WTC11 (cell line): Measurements from ENCODE around the gene RGS14. TPM values are rescaled to one million over a fixed set of nuclear protein-coding genes. Genes with fewer than 3 reads are reported as not detected.
A peak's percentile ranks its signal among the peaks of the same experiment; 100 is the strongest.

ENCODE experiments used
- ATF1 ChIP-seq: sonication (generic); formaldehyde crosslinking; IDR thresholded peaks from 2 replicates; pipeline ENCODE4 v1.8.1; 2023; ENCODE audit warnings: mild to moderate bottlenecking, moderate library complexity, missing genetic modification reagents
- E2F1 ChIP-seq: sonication (generic); formaldehyde crosslinking; IDR thresholded peaks from 2 replicates; pipeline ENCODE4 v1.8.0; 2022; ENCODE audit warnings: mild to moderate bottlenecking, missing genetic modification reagents
- ELF4 ChIP-seq: sonication (generic); formaldehyde crosslinking; IDR thresholded peaks from 2 replicates; pipeline ENCODE4 v1.8.1; 2022; ENCODE audit warnings: low read depth, mild to moderate bottlenecking, moderate library complexity, missing genetic modification reagents
- ESRRA ChIP-seq: sonication (generic); formaldehyde crosslinking; IDR thresholded peaks from 2 replicates; pipeline ENCODE4 v1.8.1; 2022; ENCODE audit warnings: mild to moderate bottlenecking, missing genetic modification reagents, borderline replicate concordance
- FOXJ3 ChIP-seq: sonication (generic); formaldehyde crosslinking; IDR thresholded peaks from 2 replicates; pipeline ENCODE4 v1.9.0; 2021; ENCODE audit warnings: missing genetic modification reagents, mild to moderate bottlenecking, borderline replicate concordance
- FOXP1 ChIP-seq: sonication (generic); formaldehyde crosslinking; IDR thresholded peaks from 2 replicates; pipeline ENCODE4 v1.8.0; 2022; ENCODE audit warnings: missing genetic modification reagents, mild to moderate bottlenecking, moderate library complexity, borderline replicate concordance
- GABPB1 ChIP-seq: sonication (generic); formaldehyde crosslinking; IDR thresholded peaks from 2 replicates; pipeline ENCODE4 v1.8.1; 2023; ENCODE audit warnings: mild to moderate bottlenecking, missing genetic modification reagents
- GTF2I ChIP-seq: fragments of 250-450 bp; sonication (Bioruptor Pico); conservative IDR thresholded peaks from 2 replicates; pipeline ENCODE4 v1.4.0; 2021; ENCODE audit warnings: mild to moderate bottlenecking
- HMGA2 ChIP-seq: fragments of 250-450 bp; sonication (Bioruptor Pico); IDR thresholded peaks from 2 replicates; pipeline ENCODE4 v1.4.0; 2021; ENCODE audit warnings: mild to moderate bottlenecking, moderate library complexity
- MYBL2 ChIP-seq: sonication (generic); formaldehyde crosslinking; IDR thresholded peaks from 2 replicates; pipeline ENCODE4 v1.8.1; 2023; ENCODE audit warnings: mild to moderate bottlenecking, moderate library complexity, missing genetic modification reagents
- NFE2L1 ChIP-seq: sonication (generic); formaldehyde crosslinking; IDR thresholded peaks from 2 replicates; pipeline ENCODE4 v1.8.1; 2023; ENCODE audit warnings: missing genetic modification reagents
- NR3C1 ChIP-seq: sonication (generic); formaldehyde crosslinking; conservative IDR thresholded peaks from 2 replicates; pipeline ENCODE4 v1.8.1; 2023; ENCODE audit warnings: low read depth, mild to moderate bottlenecking, missing genetic modification reagents
- OVOL2 ChIP-seq: fragments of 250-450 bp; sonication (Bioruptor Pico); IDR thresholded peaks from 2 replicates; pipeline ENCODE4 v1.9.0; 2021; ENCODE audit warnings: mild to moderate bottlenecking, borderline replicate concordance
- SOX15 ChIP-seq: fragments of 250-450 bp; sonication (Bioruptor Pico); IDR thresholded peaks from 2 replicates; pipeline ENCODE4 v1.9.0; 2021; ENCODE audit warnings: mild to moderate bottlenecking
- ZBTB21 ChIP-seq: sonication (generic); formaldehyde crosslinking; IDR thresholded peaks from 2 replicates; pipeline ENCODE4 v1.8.1; 2023; ENCODE audit warnings: mild to moderate bottlenecking, missing genetic modification reagents, borderline replicate concordance
- ZMAT4 ChIP-seq: fragments of 250-450 bp; sonication (Bioruptor Pico); IDR thresholded peaks from 2 replicates; pipeline ENCODE4 v1.9.0; 2021; ENCODE audit warnings: mild to moderate bottlenecking
- ZNF121 ChIP-seq: sonication (generic); formaldehyde crosslinking; IDR thresholded peaks from 2 replicates; pipeline ENCODE4 v1.8.0; 2023; ENCODE audit warnings: missing genetic modification reagents
- ZNF219 ChIP-seq: sonication (generic); formaldehyde crosslinking; IDR thresholded peaks from 2 replicates; pipeline ENCODE4 v1.8.0; 2023; ENCODE audit warnings: missing genetic modification reagents, mild to moderate bottlenecking, borderline replicate concordance
- ZNF232 ChIP-seq: sonication (generic); formaldehyde crosslinking; IDR thresholded peaks from 2 replicates; pipeline ENCODE4 v1.8.0; 2022; ENCODE audit warnings: mild to moderate bottlenecking, missing genetic modification reagents
- ZNF317 ChIP-seq: sonication (generic); formaldehyde crosslinking; IDR thresholded peaks from 2 replicates; pipeline ENCODE4 v1.8.1; 2023; ENCODE audit warnings: low read depth, mild to moderate bottlenecking, moderate library complexity, missing genetic modification reagents, borderline replicate concordance
- ZNF423 ChIP-seq: fragments of 250-450 bp; sonication (Bioruptor Pico); IDR thresholded peaks from 2 replicates; pipeline ENCODE4 v2.1.2; 2022; ENCODE audit warnings: mild to moderate bottlenecking, moderate library complexity
- total RNA-seq: library from RNA; stranded (reverse); gene quantifications from 3 replicates; pipeline ENCODE4 v1.2.3, GENCODE V29; 2021
- TF ChIP-seq, protein P1 (sequence below): sonication (generic); formaldehyde crosslinking; IDR thresholded peaks from 2 replicates; pipeline ENCODE4 v1.8.0; 2023; ENCODE audit warnings: mild to moderate bottlenecking, missing genetic modification reagents
- TF ChIP-seq, protein P2 (sequence below): sonication (generic); formaldehyde crosslinking; IDR thresholded peaks from 2 replicates; pipeline ENCODE4 v1.8.1; 2023; ENCODE audit warnings: mild to moderate bottlenecking, missing genetic modification reagents, borderline replicate concordance
- TF ChIP-seq, protein P3 (sequence below): sonication (generic); formaldehyde crosslinking; IDR thresholded peaks from 2 replicates; pipeline ENCODE4 v1.8.1; 2022; ENCODE audit warnings: low read depth, missing genetic modification reagents, borderline replicate concordance
- TF ChIP-seq, protein P4 (sequence below): sonication (generic); formaldehyde crosslinking; IDR thresholded peaks from 2 replicates; pipeline ENCODE4 v1.8.1; 2023; ENCODE audit warnings: mild to moderate bottlenecking, moderate library complexity, missing genetic modification reagents
- TF ChIP-seq, protein P5 (sequence below): sonication (generic); formaldehyde crosslinking; IDR thresholded peaks from 2 replicates; pipeline ENCODE4 v1.8.0; 2023; ENCODE audit warnings: missing genetic modification reagents

RGS14 gene
- total RNA-seq, 1 experiment from 2014 or later, result 74.6 TPM

DNA sequence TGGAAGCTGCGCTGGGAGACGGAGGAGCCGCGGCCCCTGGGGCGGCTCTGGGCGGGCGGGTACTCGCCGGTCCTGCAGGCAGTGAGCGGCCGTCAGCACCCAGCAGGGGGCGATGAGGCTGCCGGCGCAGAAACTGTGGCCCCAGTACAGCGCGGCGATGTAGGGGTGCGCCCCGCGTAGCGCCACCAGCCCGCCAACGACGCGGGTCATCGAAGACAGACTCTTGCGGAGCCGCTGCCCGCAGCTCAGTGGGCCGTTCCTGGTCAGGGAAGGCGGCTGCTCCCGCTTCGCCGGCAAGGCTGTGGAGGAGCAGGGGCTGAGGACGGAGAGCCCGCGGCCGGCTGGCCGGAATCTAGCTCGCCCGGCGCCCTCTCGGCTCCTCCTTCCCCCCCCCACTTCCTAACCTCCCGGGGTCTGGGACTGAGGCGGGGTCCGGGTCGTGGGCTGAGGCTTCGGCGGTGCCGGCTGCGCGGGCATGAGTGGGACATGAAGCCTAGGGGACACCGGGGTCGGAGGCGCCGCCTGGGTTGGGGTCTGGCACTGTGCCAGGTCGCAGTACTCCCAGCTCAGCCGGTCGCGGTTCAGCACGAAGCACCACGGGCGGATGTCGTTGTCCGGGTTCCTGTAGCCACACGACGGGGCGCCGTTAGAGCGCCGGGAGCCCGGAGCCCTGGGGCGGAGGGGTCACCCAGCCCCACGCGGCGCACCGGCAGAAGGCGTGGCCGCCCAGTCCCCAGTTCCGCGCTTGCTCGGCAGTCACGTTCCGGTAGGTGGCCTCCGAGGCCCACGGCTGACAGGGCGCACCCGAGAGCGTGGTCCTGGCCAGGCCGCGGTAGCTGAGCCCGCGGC lies 46.3 kb downstream of the RGS14 start (continued):
- TF ChIP-seq, protein P1, sequence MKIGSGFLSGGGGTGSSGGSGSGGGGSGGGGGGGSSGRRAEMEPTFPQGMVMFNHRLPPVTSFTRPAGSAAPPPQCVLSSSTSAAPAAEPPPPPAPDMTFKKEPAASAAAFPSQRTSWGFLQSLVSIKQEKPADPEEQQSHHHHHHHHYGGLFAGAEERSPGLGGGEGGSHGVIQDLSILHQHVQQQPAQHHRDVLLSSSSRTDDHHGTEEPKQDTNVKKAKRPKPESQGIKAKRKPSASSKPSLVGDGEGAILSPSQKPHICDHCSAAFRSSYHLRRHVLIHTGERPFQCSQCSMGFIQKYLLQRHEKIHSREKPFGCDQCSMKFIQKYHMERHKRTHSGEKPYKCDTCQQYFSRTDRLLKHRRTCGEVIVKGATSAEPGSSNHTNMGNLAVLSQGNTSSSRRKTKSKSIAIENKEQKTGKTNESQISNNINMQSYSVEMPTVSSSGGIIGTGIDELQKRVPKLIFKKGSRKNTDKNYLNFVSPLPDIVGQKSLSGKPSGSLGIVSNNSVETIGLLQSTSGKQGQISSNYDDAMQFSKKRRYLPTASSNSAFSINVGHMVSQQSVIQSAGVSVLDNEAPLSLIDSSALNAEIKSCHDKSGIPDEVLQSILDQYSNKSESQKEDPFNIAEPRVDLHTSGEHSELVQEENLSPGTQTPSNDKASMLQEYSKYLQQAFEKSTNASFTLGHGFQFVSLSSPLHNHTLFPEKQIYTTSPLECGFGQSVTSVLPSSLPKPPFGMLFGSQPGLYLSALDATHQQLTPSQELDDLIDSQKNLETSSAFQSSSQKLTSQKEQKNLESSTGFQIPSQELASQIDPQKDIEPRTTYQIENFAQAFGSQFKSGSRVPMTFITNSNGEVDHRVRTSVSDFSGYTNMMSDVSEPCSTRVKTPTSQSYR (CRISPR knock-in tag), result no peak
- TF ChIP-seq, protein P2, sequence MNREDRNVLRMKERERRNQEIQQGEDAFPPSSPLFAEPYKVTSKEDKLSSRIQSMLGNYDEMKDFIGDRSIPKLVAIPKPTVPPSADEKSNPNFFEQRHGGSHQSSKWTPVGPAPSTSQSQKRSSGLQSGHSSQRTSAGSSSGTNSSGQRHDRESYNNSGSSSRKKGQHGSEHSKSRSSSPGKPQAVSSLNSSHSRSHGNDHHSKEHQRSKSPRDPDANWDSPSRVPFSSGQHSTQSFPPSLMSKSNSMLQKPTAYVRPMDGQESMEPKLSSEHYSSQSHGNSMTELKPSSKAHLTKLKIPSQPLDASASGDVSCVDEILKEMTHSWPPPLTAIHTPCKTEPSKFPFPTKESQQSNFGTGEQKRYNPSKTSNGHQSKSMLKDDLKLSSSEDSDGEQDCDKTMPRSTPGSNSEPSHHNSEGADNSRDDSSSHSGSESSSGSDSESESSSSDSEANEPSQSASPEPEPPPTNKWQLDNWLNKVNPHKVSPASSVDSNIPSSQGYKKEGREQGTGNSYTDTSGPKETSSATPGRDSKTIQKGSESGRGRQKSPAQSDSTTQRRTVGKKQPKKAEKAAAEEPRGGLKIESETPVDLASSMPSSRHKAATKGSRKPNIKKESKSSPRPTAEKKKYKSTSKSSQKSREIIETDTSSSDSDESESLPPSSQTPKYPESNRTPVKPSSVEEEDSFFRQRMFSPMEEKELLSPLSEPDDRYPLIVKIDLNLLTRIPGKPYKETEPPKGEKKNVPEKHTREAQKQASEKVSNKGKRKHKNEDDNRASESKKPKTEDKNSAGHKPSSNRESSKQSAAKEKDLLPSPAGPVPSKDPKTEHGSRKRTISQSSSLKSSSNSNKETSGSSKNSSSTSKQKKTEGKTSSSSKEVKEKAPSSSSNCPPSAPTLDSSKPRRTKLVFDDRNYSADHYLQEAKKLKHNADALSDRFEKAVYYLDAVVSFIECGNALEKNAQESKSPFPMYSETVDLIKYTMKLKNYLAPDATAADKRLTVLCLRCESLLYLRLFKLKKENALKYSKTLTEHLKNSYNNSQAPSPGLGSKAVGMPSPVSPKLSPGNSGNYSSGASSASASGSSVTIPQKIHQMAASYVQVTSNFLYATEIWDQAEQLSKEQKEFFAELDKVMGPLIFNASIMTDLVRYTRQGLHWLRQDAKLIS (CRISPR knock-in tag), result no peak
- TF ChIP-seq SOX15 (CRISPR knock-in tag) (no peak), NFE2L1 (no peak), FOXP1 (CRISPR knock-in tag) (peak; percentile 5), ZBTB21 (CRISPR knock-in tag) (no peak), GTF2I (CRISPR knock-in tag) (no peak), MYBL2 (CRISPR knock-in tag) (peak; percentile 48; the same call in 1 of the 2 replicates), GABPB1 (CRISPR knock-in tag) (no peak), ZNF317 (CRISPR knock-in tag) (peak; percentile 40; the same call in 1 of the 2 replicates), NR3C1 (no peak), FOXJ3 (CRISPR knock-in tag) (no peak), ATF1 (CRISPR knock-in tag) (0 out of 2 replicates have a peak, but pooled peaks have one; percentile 15), ZNF232 (CRISPR knock-in tag) (no peak), ZNF121 (CRISPR knock-in tag) (peak; percentile 93), ZNF423 (peak; percentile 62), OVOL2 (CRISPR knock-in tag) (no peak), ESRRA (0 out of 2 replicates have a peak, but pooled peaks have one; percentile 15), ZMAT4 (CRISPR knock-in tag) (no peak), E2F1 (CRISPR knock-in tag) (no peak), ELF4 (CRISPR knock-in tag) (no peak), HMGA2 (CRISPR knock-in tag) (no peak), ZNF219 (CRISPR knock-in tag) (no peak)
- TF ChIP-seq, protein P3, sequence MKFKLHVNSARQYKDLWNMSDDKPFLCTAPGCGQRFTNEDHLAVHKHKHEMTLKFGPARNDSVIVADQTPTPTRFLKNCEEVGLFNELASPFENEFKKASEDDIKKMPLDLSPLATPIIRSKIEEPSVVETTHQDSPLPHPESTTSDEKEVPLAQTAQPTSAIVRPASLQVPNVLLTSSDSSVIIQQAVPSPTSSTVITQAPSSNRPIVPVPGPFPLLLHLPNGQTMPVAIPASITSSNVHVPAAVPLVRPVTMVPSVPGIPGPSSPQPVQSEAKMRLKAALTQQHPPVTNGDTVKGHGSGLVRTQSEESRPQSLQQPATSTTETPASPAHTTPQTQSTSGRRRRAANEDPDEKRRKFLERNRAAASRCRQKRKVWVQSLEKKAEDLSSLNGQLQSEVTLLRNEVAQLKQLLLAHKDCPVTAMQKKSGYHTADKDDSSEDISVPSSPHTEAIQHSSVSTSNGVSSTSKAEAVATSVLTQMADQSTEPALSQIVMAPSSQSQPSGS (CRISPR knock-in tag), result no peak
- TF ChIP-seq, protein P4, sequence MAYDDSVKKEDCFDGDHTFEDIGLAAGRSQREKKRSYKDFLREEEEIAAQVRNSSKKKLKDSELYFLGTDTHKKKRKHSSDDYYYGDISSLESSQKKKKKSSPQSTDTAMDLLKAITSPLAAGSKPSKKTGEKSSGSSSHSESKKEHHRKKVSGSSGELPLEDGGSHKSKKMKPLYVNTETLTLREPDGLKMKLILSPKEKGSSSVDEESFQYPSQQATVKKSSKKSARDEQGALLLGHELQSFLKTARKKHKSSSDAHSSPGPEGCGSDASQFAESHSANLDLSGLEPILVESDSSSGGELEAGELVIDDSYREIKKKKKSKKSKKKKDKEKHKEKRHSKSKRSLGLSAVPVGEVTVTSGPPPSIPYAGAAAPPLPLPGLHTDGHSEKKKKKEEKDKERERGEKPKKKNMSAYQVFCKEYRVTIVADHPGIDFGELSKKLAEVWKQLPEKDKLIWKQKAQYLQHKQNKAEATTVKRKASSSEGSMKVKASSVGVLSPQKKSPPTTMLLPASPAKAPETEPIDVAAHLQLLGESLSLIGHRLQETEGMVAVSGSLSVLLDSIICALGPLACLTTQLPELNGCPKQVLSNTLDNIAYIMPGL (CRISPR knock-in tag), result peak; percentile 84
- TF ChIP-seq, protein P5, sequence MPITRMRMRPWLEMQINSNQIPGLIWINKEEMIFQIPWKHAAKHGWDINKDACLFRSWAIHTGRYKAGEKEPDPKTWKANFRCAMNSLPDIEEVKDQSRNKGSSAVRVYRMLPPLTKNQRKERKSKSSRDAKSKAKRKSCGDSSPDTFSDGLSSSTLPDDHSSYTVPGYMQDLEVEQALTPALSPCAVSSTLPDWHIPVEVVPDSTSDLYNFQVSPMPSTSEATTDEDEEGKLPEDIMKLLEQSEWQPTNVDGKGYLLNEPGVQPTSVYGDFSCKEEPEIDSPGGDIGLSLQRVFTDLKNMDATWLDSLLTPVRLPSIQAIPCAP, result 0 out of 2 replicates have a peak, but pooled peaks have one; percentile 31
